Astrocyte (in vitro differentiated cells and primary cell): ENCODE measurements around the gene KCNQ5.

Source experiments
- EZH2 ChIP-seq: IDR thresholded peaks from 2 replicates; pipeline ENCODE4 v1.6.1; 2012; ENCODE audit warnings: mild to moderate bottlenecking, low read length, inconsistent platforms; ENCODE audit not compliant: insufficient read depth
- TF ChIP-seq, protein P1 (sequence below): IDR thresholded peaks from 2 replicates; pipeline ENCODE4 v1.5.1; 2011; ENCODE audit warnings: low read depth, mild to moderate bottlenecking, inconsistent platforms, low read length, moderate library complexity; ENCODE audit not compliant: insufficient read depth

DNA sequence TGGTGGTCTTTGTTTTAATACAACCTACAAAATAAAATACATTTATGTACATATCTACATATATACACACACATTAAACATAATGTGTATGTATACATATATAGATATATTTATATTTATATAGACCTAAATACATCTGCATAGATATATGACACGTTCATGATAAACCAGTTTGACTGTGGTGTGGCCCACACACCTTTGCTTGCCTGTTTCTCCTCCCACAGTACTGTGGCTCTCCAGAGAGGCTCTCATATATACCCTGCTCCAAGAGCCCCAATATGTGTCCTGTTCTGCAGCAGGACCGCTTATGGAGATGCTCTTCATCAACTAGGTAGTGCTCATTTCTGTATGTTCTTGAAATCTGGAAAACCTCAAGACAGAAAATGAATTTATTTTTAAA, 207.0 kb downstream of the KCNQ5 start:
- TF ChIP-seq, protein P1, sequence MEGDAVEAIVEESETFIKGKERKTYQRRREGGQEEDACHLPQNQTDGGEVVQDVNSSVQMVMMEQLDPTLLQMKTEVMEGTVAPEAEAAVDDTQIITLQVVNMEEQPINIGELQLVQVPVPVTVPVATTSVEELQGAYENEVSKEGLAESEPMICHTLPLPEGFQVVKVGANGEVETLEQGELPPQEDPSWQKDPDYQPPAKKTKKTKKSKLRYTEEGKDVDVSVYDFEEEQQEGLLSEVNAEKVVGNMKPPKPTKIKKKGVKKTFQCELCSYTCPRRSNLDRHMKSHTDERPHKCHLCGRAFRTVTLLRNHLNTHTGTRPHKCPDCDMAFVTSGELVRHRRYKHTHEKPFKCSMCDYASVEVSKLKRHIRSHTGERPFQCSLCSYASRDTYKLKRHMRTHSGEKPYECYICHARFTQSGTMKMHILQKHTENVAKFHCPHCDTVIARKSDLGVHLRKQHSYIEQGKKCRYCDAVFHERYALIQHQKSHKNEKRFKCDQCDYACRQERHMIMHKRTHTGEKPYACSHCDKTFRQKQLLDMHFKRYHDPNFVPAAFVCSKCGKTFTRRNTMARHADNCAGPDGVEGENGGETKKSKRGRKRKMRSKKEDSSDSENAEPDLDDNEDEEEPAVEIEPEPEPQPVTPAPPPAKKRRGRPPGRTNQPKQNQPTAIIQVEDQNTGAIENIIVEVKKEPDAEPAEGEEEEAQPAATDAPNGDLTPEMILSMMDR = no peak
- no peak for TF ChIP-seq EZH2
